MM.1S (cell line): ENCODE measurements around the gene SH2D1A.

Experiments
- DNase-seq: peaks from one replicate; pipeline ENCODE4 v3.0.0-alpha.2; 2015
- H2AFZ ChIP-seq: fragments of 300-600 bp; sonication (generic); 2 replicates; pipeline ENCODE4 v1.6.0; 2016; ENCODE audit warnings: antibody characterized with exemption, low read length
- H3F3A ChIP-seq: fragments of 300-600 bp; sonication (generic); 2 replicates; pipeline ENCODE4 v1.6.1; 2016; ENCODE audit warnings: mild to moderate bottlenecking, antibody characterized with exemption, low read length, moderate library complexity, mixed read lengths; ENCODE audit not compliant: insufficient read depth
- H3K27ac ChIP-seq: fragments of 300-600 bp; sonication (generic); 2 replicates; pipeline ENCODE4 v1.5.1; 2016; ENCODE audit warnings: mild to moderate bottlenecking, low read length
- H3K27me3 ChIP-seq: fragments of 300-600 bp; sonication (generic); replicated peaks from 2 replicates; pipeline ENCODE4 v1.6.0; 2016; ENCODE audit warnings: low read length; ENCODE audit not compliant: insufficient read depth
- H3K36me3 ChIP-seq: fragments of 300-600 bp; sonication (generic); replicated peaks from 2 replicates; pipeline ENCODE4 v1.6.1; 2016; ENCODE audit warnings: mild to moderate bottlenecking, low read length, mixed read lengths; ENCODE audit not compliant: insufficient read depth
- H3K4me1 ChIP-seq: fragments of 300-600 bp; sonication (generic); 2 replicates; pipeline ENCODE4 v1.6.1; 2016; ENCODE audit warnings: low read length, mixed read lengths
- H3K4me2 ChIP-seq: fragments of 300-600 bp; sonication (generic); 2 replicates; pipeline ENCODE4 v1.6.0; 2016; ENCODE audit warnings: low read depth, low read length
- H3K4me3 ChIP-seq: fragments of 300-600 bp; sonication (generic); 2 replicates; pipeline ENCODE4 v1.5.1; 2016; ENCODE audit warnings: low read length, mixed read lengths
- H3K79me2 ChIP-seq: fragments of 300-600 bp; sonication (generic); 2 replicates; pipeline ENCODE4 v1.6.1; 2016; ENCODE audit warnings: mixed run types, low read length, mixed read lengths
- H3K9ac ChIP-seq: fragments of 300-600 bp; sonication (generic); 2 replicates; pipeline ENCODE4 v1.6.1; 2016; ENCODE audit warnings: low read length, mixed read lengths
- H3K9me2 ChIP-seq: fragments of 300-600 bp; sonication (generic); replicated peaks from 2 replicates; pipeline ENCODE4 v1.6.1; 2016; ENCODE audit warnings: mild to moderate bottlenecking, low read length, mixed read lengths; ENCODE audit not compliant: insufficient read depth
- H3K9me3 ChIP-seq: fragments of 300-600 bp; sonication (generic); replicated peaks from 2 replicates; pipeline ENCODE4 v1.6.1; 2016; ENCODE audit warnings: mild to moderate bottlenecking, low read length, mixed read lengths; ENCODE audit not compliant: insufficient read depth
- H4K20me1 ChIP-seq: fragments of 300-600 bp; sonication (generic); 2 replicates; pipeline ENCODE4 v1.6.1; 2016; ENCODE audit warnings: mild to moderate bottlenecking, low read length, moderate library complexity, mixed read lengths; ENCODE audit not compliant: insufficient read depth
- CTCF ChIP-seq: fragments of 300-600 bp; sonication (generic); IDR thresholded peaks from 2 replicates; pipeline ENCODE4 v1.5.1; 2016; ENCODE audit warnings: antibody characterized with exemption, low read length, mixed read lengths
- EZH2 ChIP-seq: fragments of 300-600 bp; sonication (generic); optimal IDR thresholded peaks from 2 replicates; pipeline ENCODE3; 2017; ENCODE audit warnings: low read depth, mild to moderate bottlenecking, antibody characterized with exemption, low read length, mixed read lengths
- EZH2phosphoT487 ChIP-seq: fragments of 300-600 bp; sonication (generic); IDR thresholded peaks from 2 replicates; pipeline ENCODE4 v1.6.1; 2018; ENCODE audit warnings: antibody characterized with exemption, low read length

Gene SH2D1A

GRCh38 chrX:124338733-124339514, 7.4 kb upstream of the SH2D1A start:
- no peaks in the 10 kb centered on the region for H3F3A ChIP-seq
- no peak overlapping the region for H2AFZ ChIP-seq
- no peaks in the 10 kb centered on the region for H3K79me2 ChIP-seq
- no peaks in the 10 kb centered on the region for H3K4me1 ChIP-seq
- H3K27ac ChIP-seq, result no peak overlapping the region
- no peaks in the 10 kb centered on the region for H3K27me3 ChIP-seq
- H3K4me3 ChIP-seq, result no peak overlapping the region
- H3K9me3 ChIP-seq, result no peaks in the 10 kb centered on the region
- no peaks in the 10 kb centered on the region for H4K20me1 ChIP-seq
- H3K9ac ChIP-seq, result no peak overlapping the region
- TF ChIP-seq EZH2phosphoT487 (no peak), CTCF (no peak), EZH2 (no peak)
- no peaks in the 10 kb centered on the region for H3K36me3 ChIP-seq
- H3K9me2 ChIP-seq, result no peaks in the 10 kb centered on the region
- H3K4me2 ChIP-seq, result no peak overlapping the region
- DNase-seq, result no peak

- no peak overlapping the region for H3K9ac ChIP-seq
- no peaks in the 10 kb centered on the region for H3K79me2 ChIP-seq
- H3K4me1 ChIP-seq, result no peaks in the 10 kb centered on the region
- H3K36me3 ChIP-seq, result no peaks in the 10 kb centered on the region
- H2AFZ ChIP-seq, result no peak overlapping the region
- H3K9me3 ChIP-seq, result no peaks in the 10 kb centered on the region
- DNase-seq, result no peak
- no peak overlapping the region for H3K4me3 ChIP-seq
- no peaks in the 10 kb centered on the region for H3F3A ChIP-seq
- no peaks in the 10 kb centered on the region for H3K27me3 ChIP-seq
- H3K4me2 ChIP-seq, result no peak overlapping the region
- no peak overlapping the region for H3K27ac ChIP-seq
- H4K20me1 ChIP-seq, result no peaks in the 10 kb centered on the region
- TF ChIP-seq EZH2 (no peak), EZH2phosphoT487 (no peak), CTCF (no peak)
- no peaks in the 10 kb centered on the region for H3K9me2 ChIP-seq
These were observed 4.8 kb upstream of the SH2D1A start for GRCh38 chrX:124341396-124342132.

- no peak for DNase-seq
- Histone ChIP-seq H3K4me3 (no peak overlapping the region), H3K36me3 (no peaks in the 10 kb centered on the region), H3K27me3 (no peaks in the 10 kb centered on the region), H3K9me2 (no peaks in the 10 kb centered on the region), H3K79me2 (no peaks in the 10 kb centered on the region), H3K27ac (no peak overlapping the region), H3F3A (no peaks in the 10 kb centered on the region), H2AFZ (no peak overlapping the region), H3K4me2 (no peak overlapping the region), H4K20me1 (no peaks in the 10 kb centered on the region), H3K9me3 (no peaks in the 10 kb centered on the region), H3K9ac (no peak overlapping the region), H3K4me1 (no peaks in the 10 kb centered on the region)
- TF ChIP-seq CTCF, result no peak
- no peak for TF ChIP-seq EZH2phosphoT487
- no peak for TF ChIP-seq EZH2
These were observed 4.0 kb upstream of the SH2D1A start for GRCh38 chrX:124342174-124342867.
